Epithelial cell of proximal tubule (primary cell): ENCODE measurements around the gene RGS7. TPM values are rescaled to one million over a fixed set of nuclear protein-coding genes. Genes with fewer than 3 reads are reported as not detected.

Source experiments
- DNase-seq: peaks from one replicate; pipeline ENCODE4 v3.0.0-alpha.2; 2011; ENCODE audit warnings: low read depth
- H3K4me3 ChIP-seq: 2 replicates; pipeline ENCODE4 v1.5.1; 2011; ENCODE audit warnings: low read depth, mild to moderate bottlenecking, low read length
- CTCF ChIP-seq: conservative IDR thresholded peaks from 2 replicates; pipeline ENCODE4 v1.5.1; 2012; ENCODE audit warnings: low read depth, mild to moderate bottlenecking, low read length
- total RNA-seq: library from RNA; depleted of rRNA; stranded (reverse); fragments of >200 nt; gene quantifications from 2 replicates; pipeline ENCODE4 v1.2.3, GENCODE V29; 2015

RGS7 gene
- total RNA-seq, 1 donor from 2014 or later: 0.06 TPM

- no peak for TF ChIP-seq CTCF
- no peak for DNase-seq
These were observed 409.4 kb downstream of the RGS7 start for GRCh38 chr1:240947438-240948224.

DNA sequence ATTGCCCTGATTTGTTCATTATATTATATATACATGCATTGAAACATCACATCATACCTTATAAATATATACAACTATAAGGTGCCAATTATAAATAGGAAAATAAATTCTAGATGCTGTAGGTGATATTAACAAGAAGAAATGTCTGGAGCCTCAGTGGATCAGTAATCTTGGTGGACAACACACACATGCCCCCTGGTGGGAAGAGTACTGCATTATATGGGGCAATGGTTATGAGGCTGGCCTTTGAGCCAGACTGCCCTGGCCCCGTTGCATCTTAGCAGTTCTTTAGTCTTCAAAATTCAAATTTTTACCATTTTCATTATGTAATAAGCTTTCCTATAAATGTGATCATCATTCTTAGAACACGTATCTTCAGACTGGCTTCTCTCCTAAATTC lies 410.1 kb downstream of the RGS7 start:
- DNase-seq: no peak
- TF ChIP-seq CTCF: peak; percentile 63
- H3K4me3 ChIP-seq: no peak overlapping the region

More at GRCh38 chr1:240947438-240948224, 409.4 kb downstream of the RGS7 start:
- no peak overlapping the region for H3K4me3 ChIP-seq

GRCh38 chr1:240942901-240943300 lies 414.1 kb downstream of the RGS7 start:
- H3K4me3 ChIP-seq: no peak overlapping the region
- TF ChIP-seq CTCF: no peak
- DNase-seq: no peak

- TF ChIP-seq CTCF: no peak
- H3K4me3 ChIP-seq: no peak overlapping the region
- DNase-seq: no peak
These were observed 415.2 kb downstream of the RGS7 start for GRCh38 chr1:240941701-240942370.

- H3K4me3 ChIP-seq: no peak overlapping the region
- no peak for TF ChIP-seq CTCF
- DNase-seq: no peak
These were observed 419.9 kb downstream of the RGS7 start for GRCh38 chr1:240936911-240937668.

DNA sequence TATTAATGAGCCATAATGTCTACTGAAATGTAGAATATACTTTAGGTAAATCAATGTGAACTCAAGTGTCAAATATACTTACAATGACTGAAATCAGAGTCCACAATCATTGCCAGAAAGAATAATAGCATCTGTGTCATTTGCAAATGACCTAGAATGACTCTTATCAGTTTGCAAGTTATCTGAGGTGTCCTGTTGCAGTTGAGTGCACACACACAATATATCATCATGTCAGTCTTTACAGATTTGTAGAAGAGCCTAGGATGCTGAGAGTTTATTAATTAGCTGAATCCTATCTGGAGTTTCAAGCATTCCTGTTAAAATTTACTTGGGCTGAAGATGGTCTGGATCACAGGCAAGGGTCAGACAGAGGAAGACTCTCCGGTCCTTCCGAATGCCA lies 421.1 kb downstream of the RGS7 start:
- no peak for DNase-seq

More for the DNA sequence above, 421.1 kb downstream of the RGS7 start:
- no peak for TF ChIP-seq CTCF
- no peak overlapping the region for H3K4me3 ChIP-seq
